GM23338 (cell line): Measurements from ENCODE around the gene TGFB3. TPM values are rescaled to one million over a fixed set of nuclear protein-coding genes. Genes with fewer than 3 reads are reported as not detected.

Experiments
- ATAC-seq: fragments of 200-7000 bp; cut with Tn5 transposase; 3 replicates; pipeline ENCODE4 v1.9.1; 2020
- DNase-seq: peaks from one replicate; pipeline ENCODE4 v3.0.0-alpha.2; 2015; ENCODE audit warnings: low spot score
- H2AFZ ChIP-seq: fragments of 200-600 bp; sonication (generic); 2 replicates; pipeline ENCODE4 v1.8.0; 2016; ENCODE audit warnings: antibody characterized with exemption, mild to moderate bottlenecking, moderate library complexity
- H3F3A ChIP-seq: fragments of 200-600 bp; sonication (generic); replicated peaks from 2 replicates; pipeline ENCODE4 v1.8.0; 2017; ENCODE audit warnings: antibody characterized with exemption, mixed run types, low read depth
- H3K27ac ChIP-seq: fragments of 200-600 bp; sonication (generic); 2 replicates; pipeline ENCODE4 v1.6.1; 2016; ENCODE audit warnings: low read depth
- H3K27me3 ChIP-seq: fragments of 200-600 bp; sonication (generic); 2 replicates; pipeline ENCODE4 v1.8.0; 2016; ENCODE audit warnings: mild to moderate bottlenecking, mixed run types, moderate library complexity; ENCODE audit not compliant: insufficient read depth
- H3K36me3 ChIP-seq: fragments of 200-600 bp; sonication (generic); 2 replicates; pipeline ENCODE4 v1.8.0; 2016; ENCODE audit warnings: mild to moderate bottlenecking; ENCODE audit not compliant: insufficient read depth
- H3K4me1 ChIP-seq: fragments of 200-600 bp; sonication (generic); 2 replicates; pipeline ENCODE4 v1.8.0; 2016; ENCODE audit warnings: mild to moderate bottlenecking, moderate library complexity; ENCODE audit not compliant: insufficient read depth
- H3K4me2 ChIP-seq: fragments of 200-600 bp; sonication (generic); 2 replicates; pipeline ENCODE4 v1.7.1; 2017; ENCODE audit warnings: mixed run types
- H3K4me3 ChIP-seq: fragments of 200-600 bp; sonication (generic); 2 replicates; pipeline ENCODE4 v1.6.1; 2016; ENCODE audit warnings: mixed run types
- H3K79me2 ChIP-seq: fragments of 200-600 bp; sonication (generic); replicated peaks from 2 replicates; pipeline ENCODE4 v1.8.0; 2017; ENCODE audit warnings: mild to moderate bottlenecking; ENCODE audit not compliant: insufficient read depth
- H3K9me2 ChIP-seq: fragments of 200-600 bp; sonication (generic); 2 replicates; pipeline ENCODE4 v1.8.0; 2017; ENCODE audit not compliant: insufficient read depth
- H4K20me1 ChIP-seq: fragments of 200-600 bp; sonication (generic); replicated peaks from 2 replicates; pipeline ENCODE4 v1.8.0; 2017; ENCODE audit warnings: mild to moderate bottlenecking; ENCODE audit not compliant: insufficient read depth
- H3K27ac Mint-ChIP-seq: 2 replicates; pipeline ENCODE4 v1.8.0; 2020; ENCODE audit warnings: inconsistent platforms, mild to moderate bottlenecking, moderate library complexity, mixed read lengths
- H3K27me3 Mint-ChIP-seq: 3 replicates; pipeline ENCODE4 v1.8.0; 2022; ENCODE audit warnings: low read depth, mild to moderate bottlenecking, moderate library complexity, mixed read lengths, inconsistent platforms; ENCODE audit not compliant: insufficient read depth, poor library complexity
- H3K36me3 Mint-ChIP-seq: 3 replicates; pipeline ENCODE4 v1.8.0; 2021; ENCODE audit warnings: low read depth, mild to moderate bottlenecking, inconsistent platforms, moderate library complexity, mixed read lengths
- H3K4me1 Mint-ChIP-seq: 3 replicates; pipeline ENCODE4 v1.8.0; 2020; ENCODE audit warnings: mild to moderate bottlenecking, inconsistent platforms, mixed read lengths
- H3K4me3 Mint-ChIP-seq: 3 replicates; pipeline ENCODE4 v1.8.0; 2021; ENCODE audit warnings: moderate library complexity, mild to moderate bottlenecking, inconsistent platforms, mixed read lengths
- H3K9me3 Mint-ChIP-seq: 3 replicates; pipeline ENCODE4 v1.8.0; 2020; ENCODE audit warnings: moderate library complexity, mild to moderate bottlenecking, inconsistent platforms, mixed read lengths
- CREB1 ChIP-seq: fragments of 250-450 bp; sonication (Bioruptor Pico); IDR thresholded peaks from 2 replicates; pipeline ENCODE4 v1.5.0; 2020; ENCODE audit warnings: low read depth, mild to moderate bottlenecking, moderate library complexity
- EZH2phosphoT487 ChIP-seq: fragments of 200-600 bp; sonication (generic); IDR thresholded peaks from one replicate; pipeline ENCODE4 v1.8.1; 2018; ENCODE audit warnings: antibody characterized with exemption; ENCODE audit not compliant: unreplicated experiment
- JUNB ChIP-seq: IDR thresholded peaks from one replicate; pipeline ENCODE4 v1.6.1; 2016; ENCODE audit warnings: antibody characterized with exemption; ENCODE audit not compliant: unreplicated experiment
- NANOG ChIP-seq: IDR thresholded peaks from 2 replicates; pipeline ENCODE4 v1.6.1; 2016; ENCODE audit warnings: antibody characterized with exemption, borderline replicate concordance
- POLR2AphosphoS5 ChIP-seq: IDR thresholded peaks from 2 replicates; pipeline ENCODE4 v1.6.1; 2016; ENCODE audit warnings: antibody characterized with exemption, low read depth
- STAT1 ChIP-seq: IDR thresholded peaks from one replicate; pipeline ENCODE4 v1.6.1; 2016; ENCODE audit warnings: antibody characterized with exemption; ENCODE audit not compliant: unreplicated experiment
- ZNF114 ChIP-seq: fragments of 250-450 bp; sonication (Bioruptor Pico); IDR thresholded peaks from 2 replicates; pipeline ENCODE4 v1.5.0; 2020; ENCODE audit warnings: mild to moderate bottlenecking, moderate library complexity
- ZNF331 ChIP-seq: fragments of 250-450 bp; sonication (Bioruptor Pico); IDR thresholded peaks from 2 replicates; pipeline ENCODE4 v1.5.0; 2020; ENCODE audit warnings: low read depth, mild to moderate bottlenecking, moderate library complexity
- polyA plus RNA-seq: library from polyadenylated mRNA; unstranded; fragments of >200 nt; fragmentation: Nextera tagmentation; extraction: Ambion mirVana; gene quantifications from 2 replicates; pipeline ENCODE4 v1.2.1, GENCODE V29; 2016
- total RNA-seq: library from RNA; depleted of rRNA; stranded (reverse); fragments of >200 nt; shearing (Covaris generic); gene quantifications from 2 replicates; pipeline ENCODE4 v1.2.3, GENCODE V29; 2014
- TF ChIP-seq, protein P1 (sequence below): IDR thresholded peaks from one replicate; pipeline ENCODE4 v1.6.1; 2018; ENCODE audit warnings: antibody characterized with exemption; ENCODE audit not compliant: unreplicated experiment
- TF ChIP-seq, protein P2 (sequence below), 2 experiments: fragments of 200-600 bp in 1 of 2; sonication (generic) in 1 of 2; conservative IDR thresholded peaks; 2 replicates each; pipeline versions ENCODE4 v1.5.1 to v1.6.1; 2016 to 2017; ENCODE audit warnings: antibody characterized with exemption in 2 of 2, low read depth in 2 of 2, mild to moderate bottlenecking in 2 of 2, moderate library complexity in 1 of 2
- TF ChIP-seq, protein P3 (sequence below): IDR thresholded peaks from 2 replicates; pipeline ENCODE4 v1.6.1; 2016; ENCODE audit warnings: antibody characterized with exemption

Gene TGFB3
- total and polyA plus RNA-seq, 2 experiments from 2014 or later: 0.17 to 0.87 TPM

DNA sequence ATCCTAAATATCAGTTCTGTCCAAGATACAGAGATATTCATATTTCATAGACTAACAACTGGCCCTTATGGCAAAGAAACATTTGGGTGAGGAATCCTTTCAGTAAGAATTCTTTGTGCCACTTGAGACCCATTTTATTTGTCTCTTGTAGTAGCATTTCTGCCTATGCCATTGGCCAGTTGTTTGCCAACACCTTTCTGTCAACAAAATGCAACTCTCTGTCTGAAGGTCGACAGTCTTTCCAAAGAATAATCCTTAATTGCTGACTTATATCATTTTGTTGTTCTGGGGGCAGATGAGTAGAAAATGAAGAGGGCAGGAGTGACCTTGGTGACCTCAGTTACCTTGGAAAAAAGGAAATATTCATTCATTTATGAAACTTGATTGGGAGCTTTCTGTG lies 14.7 kb upstream of the TGFB3 start:
- Histone ChIP-seq H3K9me2 (no peaks in the 10 kb centered on the region), H2AFZ (no peak overlapping the region), H3K36me3 (peaks cover 4% of the 10 kb centered on the region; the same call in 1 of the 2 replicates), H3K27me3 (no peaks in the 10 kb centered on the region), H3K27ac (no peak overlapping the region), H3K4me3 (no peak overlapping the region), H3K4me2 (no peak overlapping the region), H3K4me1 (no peaks in the 10 kb centered on the region), H4K20me1 (no peaks in the 10 kb centered on the region; the same call in 1 of the 2 replicates), H3F3A (no peaks in the 10 kb centered on the region), H3K79me2 (no peaks in the 10 kb centered on the region)
- H3K36me3 Mint-ChIP-seq: peaks cover 16% of the 10 kb centered on the region
- TF ChIP-seq NANOG (no peak), ZNF331 (CRISPR knock-in tag) (no peak), CREB1 (no peak), STAT1 (no peak)
- TF ChIP-seq, protein P1, sequence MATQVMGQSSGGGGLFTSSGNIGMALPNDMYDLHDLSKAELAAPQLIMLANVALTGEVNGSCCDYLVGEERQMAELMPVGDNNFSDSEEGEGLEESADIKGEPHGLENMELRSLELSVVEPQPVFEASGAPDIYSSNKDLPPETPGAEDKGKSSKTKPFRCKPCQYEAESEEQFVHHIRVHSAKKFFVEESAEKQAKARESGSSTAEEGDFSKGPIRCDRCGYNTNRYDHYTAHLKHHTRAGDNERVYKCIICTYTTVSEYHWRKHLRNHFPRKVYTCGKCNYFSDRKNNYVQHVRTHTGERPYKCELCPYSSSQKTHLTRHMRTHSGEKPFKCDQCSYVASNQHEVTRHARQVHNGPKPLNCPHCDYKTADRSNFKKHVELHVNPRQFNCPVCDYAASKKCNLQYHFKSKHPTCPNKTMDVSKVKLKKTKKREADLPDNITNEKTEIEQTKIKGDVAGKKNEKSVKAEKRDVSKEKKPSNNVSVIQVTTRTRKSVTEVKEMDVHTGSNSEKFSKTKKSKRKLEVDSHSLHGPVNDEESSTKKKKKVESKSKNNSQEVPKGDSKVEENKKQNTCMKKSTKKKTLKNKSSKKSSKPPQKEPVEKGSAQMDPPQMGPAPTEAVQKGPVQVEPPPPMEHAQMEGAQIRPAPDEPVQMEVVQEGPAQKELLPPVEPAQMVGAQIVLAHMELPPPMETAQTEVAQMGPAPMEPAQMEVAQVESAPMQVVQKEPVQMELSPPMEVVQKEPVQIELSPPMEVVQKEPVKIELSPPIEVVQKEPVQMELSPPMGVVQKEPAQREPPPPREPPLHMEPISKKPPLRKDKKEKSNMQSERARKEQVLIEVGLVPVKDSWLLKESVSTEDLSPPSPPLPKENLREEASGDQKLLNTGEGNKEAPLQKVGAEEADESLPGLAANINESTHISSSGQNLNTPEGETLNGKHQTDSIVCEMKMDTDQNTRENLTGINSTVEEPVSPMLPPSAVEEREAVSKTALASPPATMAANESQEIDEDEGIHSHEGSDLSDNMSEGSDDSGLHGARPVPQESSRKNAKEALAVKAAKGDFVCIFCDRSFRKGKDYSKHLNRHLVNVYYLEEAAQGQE: no peak
- TF ChIP-seq, protein P2, sequence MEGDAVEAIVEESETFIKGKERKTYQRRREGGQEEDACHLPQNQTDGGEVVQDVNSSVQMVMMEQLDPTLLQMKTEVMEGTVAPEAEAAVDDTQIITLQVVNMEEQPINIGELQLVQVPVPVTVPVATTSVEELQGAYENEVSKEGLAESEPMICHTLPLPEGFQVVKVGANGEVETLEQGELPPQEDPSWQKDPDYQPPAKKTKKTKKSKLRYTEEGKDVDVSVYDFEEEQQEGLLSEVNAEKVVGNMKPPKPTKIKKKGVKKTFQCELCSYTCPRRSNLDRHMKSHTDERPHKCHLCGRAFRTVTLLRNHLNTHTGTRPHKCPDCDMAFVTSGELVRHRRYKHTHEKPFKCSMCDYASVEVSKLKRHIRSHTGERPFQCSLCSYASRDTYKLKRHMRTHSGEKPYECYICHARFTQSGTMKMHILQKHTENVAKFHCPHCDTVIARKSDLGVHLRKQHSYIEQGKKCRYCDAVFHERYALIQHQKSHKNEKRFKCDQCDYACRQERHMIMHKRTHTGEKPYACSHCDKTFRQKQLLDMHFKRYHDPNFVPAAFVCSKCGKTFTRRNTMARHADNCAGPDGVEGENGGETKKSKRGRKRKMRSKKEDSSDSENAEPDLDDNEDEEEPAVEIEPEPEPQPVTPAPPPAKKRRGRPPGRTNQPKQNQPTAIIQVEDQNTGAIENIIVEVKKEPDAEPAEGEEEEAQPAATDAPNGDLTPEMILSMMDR (conservative IDR thresholded peaks at IDR 0.05; ENCODE audit: low read depth in 2 of 2): no peak
- peaks cover 2% of the 10 kb centered on the region for H3K27me3 Mint-ChIP-seq
- H3K9me3 Mint-ChIP-seq: no peaks in the 10 kb centered on the region
- ATAC-seq (no peak), DNase-seq (no peak)
- H3K4me1 Mint-ChIP-seq: no peaks in the 10 kb centered on the region
- H3K4me3 Mint-ChIP-seq: no peak overlapping the region
- no peak overlapping the region for H3K27ac Mint-ChIP-seq

DNA sequence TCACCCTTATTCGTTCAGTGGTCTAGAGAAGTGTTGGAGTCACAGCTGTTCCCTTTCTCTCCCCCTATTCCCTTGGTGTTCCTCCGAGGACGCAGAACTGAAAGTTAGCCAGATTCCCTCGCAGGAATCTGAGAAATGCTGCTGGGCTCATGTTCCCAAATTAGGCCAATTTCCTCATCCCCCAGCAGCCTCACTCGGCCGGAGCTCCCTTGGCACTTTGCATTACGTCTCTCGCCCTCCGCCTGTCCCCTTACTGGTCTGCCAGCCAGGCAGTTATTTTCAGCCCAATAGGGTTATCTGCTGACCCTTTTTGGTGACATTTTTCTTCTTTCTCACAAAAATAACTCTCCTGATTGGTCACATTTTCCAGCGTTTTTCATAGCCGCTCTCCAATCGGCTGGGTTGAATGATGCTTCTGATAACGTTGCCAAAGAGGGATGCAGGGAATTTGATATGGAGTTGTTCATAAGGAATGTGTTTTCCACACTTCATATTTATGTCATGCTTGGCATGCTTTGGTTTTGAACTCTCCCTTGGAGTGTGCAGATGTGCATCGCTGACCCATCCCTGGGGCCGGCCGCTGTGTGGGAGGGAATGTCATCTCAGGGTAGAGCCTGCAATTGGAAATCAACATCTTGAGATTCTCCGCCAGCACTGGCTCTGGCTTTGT lies 13.7 kb upstream of the TGFB3 start:
- H3K27me3 ChIP-seq: no peaks in the 10 kb centered on the region
- no peaks in the 10 kb centered on the region for H3K79me2 ChIP-seq
- Mint-ChIP-seq H3K36me3 (peaks cover 7% of the 10 kb centered on the region; the same call in 2 of the 3 replicates), H3K9me3 (no peaks in the 10 kb centered on the region), H3K4me1 (no peaks in the 10 kb centered on the region), H3K4me3 (no peak overlapping the region), H3K27ac (no peak overlapping the region), H3K27me3 (no peaks in the 10 kb centered on the region)
- no peak overlapping the region for H3K27ac ChIP-seq
- ATAC-seq (no peak), DNase-seq (no peak)
- H4K20me1 ChIP-seq: no peaks in the 10 kb centered on the region; the same call in 1 of the 2 replicates
- no peaks in the 10 kb centered on the region for H3K4me1 ChIP-seq
- H2AFZ ChIP-seq: no peak overlapping the region
- no peak overlapping the region for H3K4me3 ChIP-seq
- no peaks in the 10 kb centered on the region for H3K9me2 ChIP-seq
- H3K4me2 ChIP-seq: no peak overlapping the region
- peaks cover 3% of the 10 kb centered on the region; the same call in 1 of the 2 replicates for H3K36me3 ChIP-seq
- H3F3A ChIP-seq: no peaks in the 10 kb centered on the region
- TF ChIP-seq, protein P1: no peak
- no peak for TF ChIP-seq ZNF331 (CRISPR knock-in tag)
- no peak for TF ChIP-seq CREB1
- TF ChIP-seq, protein P3, sequence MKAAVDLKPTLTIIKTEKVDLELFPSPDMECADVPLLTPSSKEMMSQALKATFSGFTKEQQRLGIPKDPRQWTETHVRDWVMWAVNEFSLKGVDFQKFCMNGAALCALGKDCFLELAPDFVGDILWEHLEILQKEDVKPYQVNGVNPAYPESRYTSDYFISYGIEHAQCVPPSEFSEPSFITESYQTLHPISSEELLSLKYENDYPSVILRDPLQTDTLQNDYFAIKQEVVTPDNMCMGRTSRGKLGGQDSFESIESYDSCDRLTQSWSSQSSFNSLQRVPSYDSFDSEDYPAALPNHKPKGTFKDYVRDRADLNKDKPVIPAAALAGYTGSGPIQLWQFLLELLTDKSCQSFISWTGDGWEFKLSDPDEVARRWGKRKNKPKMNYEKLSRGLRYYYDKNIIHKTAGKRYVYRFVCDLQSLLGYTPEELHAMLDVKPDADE: no peak
- TF ChIP-seq, protein P2 (conservative IDR thresholded peaks at IDR 0.05; ENCODE audit: low read depth in 2 of 2): no peak
- TF ChIP-seq ZNF114 (CRISPR knock-in tag): no peak
- no peak for TF ChIP-seq EZH2phosphoT487
- no peak for TF ChIP-seq NANOG
- no peak for TF ChIP-seq POLR2AphosphoS5
- no peak for TF ChIP-seq JUNB
